Spleen (tissue), 11 donors: ENCODE measurements around the gene AMN. TPM values are rescaled to one million over a fixed set of nuclear protein-coding genes. Genes with fewer than 3 reads are reported as not detected.

ENCODE experiments used
- DNase-seq: peaks from one replicate; pipeline ENCODE4 v3.0.0-alpha.2; 2020
- H3K27ac ChIP-seq, 8 donors: fragments of 200-600 bp; sonication (generic) in 7 of 8; 1 replicate in 4 of 8; 2 replicates in 4 of 8; pipeline versions ENCODE4 v1.5.0 to v1.8.0; 2016 to 2021; ENCODE audit warnings: inconsistent platforms in 4 of 8, mild to moderate bottlenecking in 4 of 8, moderate library complexity in 1 of 8
- H3K27me3 ChIP-seq, 7 donors: fragments of 200-600 bp; sonication (generic) in 6 of 7; replicated peaks in 1 of 7; 1 replicate in 4 of 7; 2 replicates in 3 of 7; pipeline versions ENCODE4 v1.5.0 to v1.8.0; 2016 to 2021; ENCODE audit warnings: inconsistent platforms in 3 of 7, mild to moderate bottlenecking in 1 of 7
- H3K36me3 ChIP-seq, 6 donors: fragments of 200-600 bp; sonication (generic) in 5 of 6; 1 replicate in 4 of 6; 2 replicates in 2 of 6; pipeline versions ENCODE4 v1.5.0 to v1.8.0; 2016 to 2021; ENCODE audit warnings: inconsistent platforms in 2 of 6
- H3K4me1 ChIP-seq, 6 donors: fragments of 200-600 bp; sonication (generic) in 5 of 6; 1 replicate in 3 of 6; 2 replicates in 3 of 6; pipeline versions ENCODE4 v1.5.0 to v1.8.0; 2016 to 2021; ENCODE audit warnings: inconsistent platforms in 3 of 6
- H3K4me3 ChIP-seq, 8 donors: fragments of 200-600 bp; sonication (generic) in 7 of 8; 1 replicate in 4 of 8; 2 replicates in 4 of 8; pipeline versions ENCODE4 v1.5.0 to v1.8.0; 2016 to 2021; ENCODE audit warnings: inconsistent platforms in 4 of 8, mild to moderate bottlenecking in 4 of 8, moderate library complexity in 2 of 8
- H3K9me3 ChIP-seq, 8 donors: fragments of 200-600 bp; sonication (generic) in 7 of 8; 1 replicate in 4 of 8; 2 replicates in 4 of 8; pipeline versions ENCODE4 v1.5.0 to v1.8.0; 2016 to 2021; ENCODE audit warnings: inconsistent platforms in 4 of 8
- CTCF ChIP-seq, 11 experiments: fragments of 200-600 bp in 7 of 11; fragments of 450-650 bp in 4 of 11; sonication (generic) in 4 of 11; IDR thresholded peaks in 8 of 11; conservative IDR thresholded peaks in 3 of 11; 1 replicate in 7 of 11; 2 replicates in 4 of 11; pipeline versions ENCODE4 v1.4.0 to v1.8.0; 2016 to 2021; ENCODE audit warnings: antibody characterized with exemption in 11 of 11, inconsistent platforms in 4 of 11, mild to moderate bottlenecking in 1 of 11
- POLR2A ChIP-seq, 3 donors: fragments of 450-650 bp; IDR thresholded peaks; one replicate each; pipeline ENCODE4 v1.5.1; 2017; ENCODE audit warnings: antibody characterized with exemption in 3 of 3, mild to moderate bottlenecking in 1 of 3
- POLR2AphosphoS5 ChIP-seq, 3 donors: sonication (generic); formaldehyde crosslinking; IDR thresholded peaks; one replicate each; pipeline ENCODE4 v1.5.1; 2017; ENCODE audit warnings: antibody characterized with exemption in 3 of 3
- WGBS, 5 donors: extraction: QIAGEN DNeasy Blood & Tissue Kit in 3 of 5; methylation state at CpG; one replicate each; pipeline versions ENCODE4 v1.1.5 to v1.1.7; 2013 to 2018; 5-methylcytosine and 5-hydroxymethylcytosine counted together
- intact Hi-C: fragments of 100-400 bp; cut with DNase I; formaldehyde crosslinking; loops from one replicate; pipeline ENCODE4 v1.15.0; 2023; ENCODE audit warnings: low total_unique reads
- polyA plus RNA-seq, 3 donors: library from polyadenylated mRNA; stranded (reverse); fragments of 200-250 nt; gene quantifications; one replicate each; pipeline ENCODE4 v1.2.1, GENCODE V29; 2013
- total RNA-seq, 7 donors: library from RNA; depleted of rRNA in 3 of 7; stranded (reverse); fragments of >200 nt in 3 of 7; fragmentation: NEBNext Ultra II Directional in 4 of 7; extraction: Animal tissue kit (Norgen Biotek cat#: 25700) in 4 of 7; gene quantifications; one replicate each; pipeline versions ENCODE4 v1.1.0 to v1.2.1, GENCODE V29; 2016 to 2021
- donor health status: healthy with polysubstance abuse.
- donor health status: DM: no; HTN: no; CAD: no; lungs with moderate emphysema.
- donor health status: DM: no; HTN: no; CAD: no.
- donor health status: Bipolar disorder and iron deficiency.
- donor health status: healthy.
- donor health status: DM: no; HTN: no; CAD: no.
- donor health status: DM: yes; HTN: yes; CAD: no.

AMN gene
- total and polyA plus RNA-seq, 10 donors, result 0.65 to 3.0 (median 2.2) TPM

- H3K4me3 ChIP-seq, result no peak overlapping the region
- H3K9me3 ChIP-seq, result no peaks in the 10 kb centered on the region
- H3K27ac ChIP-seq, result no peak overlapping the region
- peaks cover 0 to 10% (median 3%) of the 10 kb centered on the region in 7 donors for H3K27me3 ChIP-seq
- 72 to 94% (median 79%) methylated on average over 4 of the region's 4 CpGs for WGBS, 5 donors
- intact Hi-C loops, result no loop called here
- TF ChIP-seq CTCF (IDR thresholded peaks at IDR 0.05 in 8 of 11, conservative IDR thresholded peaks at IDR 0.05 in 3 of 11) (no peak), POLR2AphosphoS5 (IDR thresholded peaks at IDR 0.05) (no peak), POLR2A (IDR thresholded peaks at IDR 0.05) (no peak)
- peaks cover 0 to 8% (median 3%) of the 10 kb centered on the region in 6 donors for H3K4me1 ChIP-seq
- DNase-seq, result no peak
- peaks cover 0 to 73% (median 33%) of the 10 kb centered on the region in 6 donors for H3K36me3 ChIP-seq
Measured at GRCh38 chr14:102935756-102936155, 13.3 kb downstream of the AMN start.

- Histone ChIP-seq H3K27me3 (no peaks in the 10 kb centered on the region), H3K4me1 (peaks cover 0 to 14% (median 10%) of the 10 kb centered on the region in 6 donors), H3K27ac (no peak overlapping the region), H3K4me3 (no peak overlapping the region), H3K9me3 (no peaks in the 10 kb centered on the region), H3K36me3 (peaks cover 0 to 83% (median 40%) of the 10 kb centered on the region in 6 donors)
- no peak for TF ChIP-seq CTCF (IDR thresholded peaks at IDR 0.05 in 8 of 11, conservative IDR thresholded peaks at IDR 0.05 in 3 of 11)
- TF ChIP-seq POLR2AphosphoS5 (IDR thresholded peaks at IDR 0.05), result no peak
- no peak for TF ChIP-seq POLR2A (IDR thresholded peaks at IDR 0.05)
- DNase-seq, result peak; percentile 64
- 87 to 92% (median 91%) methylated on average over 19 to 22 of the region's 22 CpGs for WGBS, 5 donors
- intact Hi-C loops, result no loop called here
Measured at GRCh38 chr14:102937331-102938175, 15.1 kb downstream of the AMN start.

GRCh38 chr14:102938191-102938590, 15.7 kb downstream of the AMN start:
- intact Hi-C loops, result no loop called here
- no peaks in the 10 kb centered on the region for H3K27me3 ChIP-seq
- no peaks in the 10 kb centered on the region for H3K9me3 ChIP-seq
- no peak overlapping the region for H3K27ac ChIP-seq
- 91 to 98% (median 94%) methylated on average over 10 to 12 of the region's 12 CpGs for WGBS, 5 donors
- no peak for DNase-seq
- peaks cover 0 to 14% (median 10%) of the 10 kb centered on the region in 6 donors for H3K4me1 ChIP-seq
- no peak for TF ChIP-seq CTCF (IDR thresholded peaks at IDR 0.05 in 8 of 11, conservative IDR thresholded peaks at IDR 0.05 in 3 of 11)
- TF ChIP-seq POLR2AphosphoS5 (IDR thresholded peaks at IDR 0.05), result peak in 2 of 3 donors; percentile 6 to 33
- TF ChIP-seq POLR2A (IDR thresholded peaks at IDR 0.05), result no peak
- peaks cover 0 to 83% (median 44%) of the 10 kb centered on the region in 6 donors for H3K36me3 ChIP-seq
- no peak overlapping the region for H3K4me3 ChIP-seq

- TF ChIP-seq POLR2A (IDR thresholded peaks at IDR 0.05), result no peak
- no peak for TF ChIP-seq CTCF (IDR thresholded peaks at IDR 0.05 in 8 of 11, conservative IDR thresholded peaks at IDR 0.05 in 3 of 11)
- TF ChIP-seq POLR2AphosphoS5 (IDR thresholded peaks at IDR 0.05), result peak in 2 of 3 donors; percentile 25 to 54
- WGBS, 5 donors, result 86 to 100% (median 96%) methylated on average over 2 to 18 of the region's 18 CpGs
- intact Hi-C loops, result no loop called here
- Histone ChIP-seq H3K36me3 (peaks cover 0 to 83% (median 52%) of the 10 kb centered on the region in 6 donors), H3K4me1 (peaks cover 0 to 14% (median 10%) of the 10 kb centered on the region in 6 donors), H3K27me3 (no peaks in the 10 kb centered on the region), H3K9me3 (no peaks in the 10 kb centered on the region), H3K27ac (no peak overlapping the region), H3K4me3 (no peak overlapping the region)
- DNase-seq, result no peak
Measured at GRCh38 chr14:102939329-102939728, 16.9 kb downstream of the AMN start.
